Keratinocyte (primary cell): ENCODE measurements around the gene MAP2K5. TPM values are rescaled to one million over a fixed set of nuclear protein-coding genes. Genes with fewer than 3 reads are reported as not detected.

Experiments
- DNase-seq: peaks from one replicate; pipeline ENCODE4 v3.0.0-alpha.2; 2011; ENCODE audit warnings: low read depth, missing footprints, low spot score
- FAIRE-seq: peaks from 2 replicates; lab custom pipeline; 2011; peaks lifted over from hg19 to GRCh38; lab: Jason Lieb, UNC
- H2AFZ ChIP-seq: 2 replicates; pipeline ENCODE4 v1.6.0; 2012; ENCODE audit warnings: low read length, control low read depth, inconsistent platforms; ENCODE audit not compliant: control insufficient read depth
- H3K27ac ChIP-seq: 2 replicates; pipeline ENCODE4 v1.5.1; 2011; ENCODE audit warnings: low read length; ENCODE audit not compliant: control insufficient read depth, insufficient read depth
- H3K27me3 ChIP-seq: 3 replicates; pipeline ENCODE4 v1.6.0; 2011; ENCODE audit warnings: low read length; ENCODE audit not compliant: control insufficient read depth, insufficient read depth; ENCODE audit errors: extremely low read depth
- H3K36me3 ChIP-seq, 2 experiments: 2 replicates in 1 of 2; 3 replicates in 1 of 2; pipeline ENCODE4 v1.5.1; 2011; ENCODE audit warnings: low read length in 2 of 2, mild to moderate bottlenecking in 1 of 2; ENCODE audit not compliant: control insufficient read depth in 2 of 2, insufficient read depth in 2 of 2; ENCODE audit errors: extremely low read depth in 1 of 2
- H3K4me1 ChIP-seq: 3 replicates; pipeline ENCODE4 v1.5.1; 2011; ENCODE audit warnings: low read length; ENCODE audit not compliant: control insufficient read depth, insufficient read depth; ENCODE audit errors: extremely low read depth
- H3K4me2 ChIP-seq: 3 replicates; pipeline ENCODE4 v1.6.0; 2011; ENCODE audit warnings: low read depth, low read length; ENCODE audit not compliant: control insufficient read depth, insufficient read depth; ENCODE audit errors: extremely low read depth
- H3K4me3 ChIP-seq, 3 experiments: fragments of 200-600 bp in 1 of 3; sonication (generic) in 1 of 3; 2 replicates in 2 of 3; 3 replicates in 1 of 3; pipeline ENCODE4 v1.5.1; 2011 to 2016; ENCODE audit warnings: low read length in 3 of 3, mild to moderate bottlenecking in 3 of 3, control low read depth in 2 of 3, inconsistent platforms in 1 of 3, low read depth in 1 of 3, mixed read lengths in 1 of 3, mixed run types in 1 of 3, moderate library complexity in 1 of 3; ENCODE audit not compliant: control insufficient read depth in 2 of 3, insufficient read depth in 2 of 3; ENCODE audit errors: extremely low read depth in 1 of 3
- H3K79me2 ChIP-seq: 2 replicates; pipeline ENCODE4 v1.6.0; 2012; ENCODE audit warnings: low read length; ENCODE audit not compliant: control insufficient read depth, insufficient read depth
- H3K9ac ChIP-seq: 3 replicates; pipeline ENCODE4 v1.6.0; 2011; ENCODE audit warnings: low read length; ENCODE audit not compliant: control insufficient read depth, insufficient read depth; ENCODE audit errors: extremely low read depth
- H3K9me1 ChIP-seq: 3 replicates; pipeline ENCODE4 v1.6.0; 2011; ENCODE audit warnings: low read length; ENCODE audit not compliant: control insufficient read depth, insufficient read depth; ENCODE audit errors: extremely low read depth
- H3K9me3 ChIP-seq: 2 replicates; pipeline ENCODE4 v1.5.1; 2012; ENCODE audit warnings: low read depth, low read length; ENCODE audit not compliant: control insufficient read depth
- H4K20me1 ChIP-seq: 3 replicates; pipeline ENCODE4 v1.6.0; 2011; ENCODE audit warnings: low read length; ENCODE audit not compliant: control insufficient read depth, insufficient read depth; ENCODE audit errors: extremely low read depth
- CTCF ChIP-seq, 3 experiments: IDR thresholded peaks in 1 of 3; conservative IDR thresholded peaks in 1 of 3; optimal IDR thresholded peaks in 1 of 3; 2 replicates in 2 of 3; 3 replicates in 1 of 3; pipeline versions ENCODE3 to v1.5.1; 2011; ENCODE audit warnings: low read length in 3 of 3, mild to moderate bottlenecking in 3 of 3, moderate library complexity in 2 of 3, control low read depth in 1 of 3, inconsistent platforms in 1 of 3; ENCODE audit not compliant: insufficient read depth in 2 of 3; ENCODE audit errors: extremely low read depth in 1 of 3
- EZH2 ChIP-seq: IDR thresholded peaks from one replicate; pipeline ENCODE4 v1.6.1; 2012; ENCODE audit warnings: inconsistent platforms, mild to moderate bottlenecking, low read length, moderate library complexity
- dilution Hi-C: fragments of 300-500 bp; cut with MboI; formaldehyde crosslinking; loops from one replicate; pipeline ENCODE4 v1.7.0; 2020; ENCODE audit warnings: low sequenced_read_pairs; ENCODE audit not compliant: extremely low pct_ligation_motif_present
- polyA plus RNA-seq, 5 experiments: library from polyadenylated mRNA; depleted of rRNA in 3 of 5; stranded (reverse) in 3 of 5; stranded (forward) in 1 of 5; unstranded in 1 of 5; fragments of >200 nt; gene quantifications; 1 replicate in 1 of 5; 2 replicates in 3 of 5; 3 replicates in 1 of 5; pipeline versions ENCODE4 v1.2.1 to v1.2.3, GENCODE V29; 2011 to 2012; ENCODE audit warnings: missing spikeins in 2 of 5, low read depth in 1 of 5, low replicate concordance in 1 of 5

Gene MAP2K5
- polyA plus RNA-seq, 1 donor (not counting 4 experiments of a cell fraction or from before 2014, with no cell fraction given) = 3.6 TPM

GRCh38 chr15:67843571-67844387, 301.3 kb downstream of the MAP2K5 start:
- Histone ChIP-seq H2AFZ (no peak overlapping the region), H3K4me1 (peaks cover 11% of the 10 kb centered on the region), H4K20me1 (no peaks in the 10 kb centered on the region), H3K4me3 (no peak overlapping the region), H3K4me2 (no peak overlapping the region), H3K9me3 (no peaks in the 10 kb centered on the region), H3K9me1 (no peaks in the 10 kb centered on the region), H3K79me2 (no peaks in the 10 kb centered on the region), H3K27me3 (no peaks in the 10 kb centered on the region), H3K36me3 (no peaks in the 10 kb centered on the region), H3K27ac (no peak overlapping the region), H3K9ac (no peak overlapping the region)
- no peak for FAIRE-seq
- dilution Hi-C loops = no loop called here
- TF ChIP-seq EZH2 (no peak), CTCF (optimal IDR thresholded peaks at IDR 0.05 in 1 of 3, IDR thresholded peaks at IDR 0.05 in 1 of 3, conservative IDR thresholded peaks at IDR 0.05 in 1 of 3; ENCODE audit: extremely low read depth in 1 of 3, insufficient read depth in 2 of 3, low read length in 3 of 3) (no peak)
- no peak for DNase-seq

GRCh38 chr15:67845974-67846373, 303.5 kb downstream of the MAP2K5 start:
- no peak for DNase-seq
- dilution Hi-C loops = no loop called here
- Histone ChIP-seq H3K27ac (no peak overlapping the region), H3K9me3 (no peaks in the 10 kb centered on the region), H3K36me3 (no peaks in the 10 kb centered on the region), H3K27me3 (no peaks in the 10 kb centered on the region), H3K9me1 (no peaks in the 10 kb centered on the region), H4K20me1 (peaks cover 3% of the 10 kb centered on the region), H3K9ac (no peak overlapping the region), H3K4me2 (no peak overlapping the region), H3K4me1 (peaks cover 9% of the 10 kb centered on the region), H2AFZ (no peak overlapping the region), H3K4me3 (no peak overlapping the region), H3K79me2 (no peaks in the 10 kb centered on the region)
- no peak for FAIRE-seq
- TF ChIP-seq CTCF (optimal IDR thresholded peaks at IDR 0.05 in 1 of 3, IDR thresholded peaks at IDR 0.05 in 1 of 3, conservative IDR thresholded peaks at IDR 0.05 in 1 of 3; ENCODE audit: extremely low read depth in 1 of 3, insufficient read depth in 2 of 3, low read length in 3 of 3) (no peak), EZH2 (no peak)
